ENCODE data around the gene MCM8.

DNA sequence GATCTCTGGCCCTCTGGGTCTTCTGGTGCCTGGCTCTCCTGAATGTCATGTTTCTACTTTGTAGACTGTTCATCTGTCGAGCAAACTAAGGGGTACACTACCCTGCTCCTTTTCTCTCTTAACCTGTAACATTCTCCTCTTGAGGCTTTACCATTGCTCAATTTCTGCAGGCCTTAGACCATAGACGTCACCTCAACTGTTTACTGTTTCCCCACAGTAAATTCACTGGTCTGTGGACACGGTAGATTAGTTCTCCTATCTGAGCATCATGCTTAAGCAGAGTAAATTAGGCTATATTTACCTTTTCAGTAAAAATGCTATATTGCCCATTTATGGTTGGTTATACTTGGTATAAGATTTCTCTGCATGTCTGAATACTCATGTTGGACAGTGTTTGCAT, 40.5 kb downstream of the MCM8 start:
- TF ChIP-seq POLR2A (IDR thresholded peaks at IDR 0.05; ENCODE audit: low read length): no peak
- no peak for TF ChIP-seq GATA1 (IDR thresholded peaks at IDR 0.05; ENCODE audit: low read depth, low read length)

Data from erythroblast (primary cell).